Measurements from ENCODE around the gene POLR2A. TPM values are rescaled to one million over a fixed set of nuclear protein-coding genes. Genes with fewer than 3 reads are reported as not detected.
"Not testable (repeated sequence)": the region's sequence is repeated elsewhere in the genome, so short reads cannot be mapped to it uniquely, and the experiment has no call there.

The POLR2A gene
- total RNA-seq, 2 experiments from 2014 or later, result 195 to 198 TPM

DNA sequence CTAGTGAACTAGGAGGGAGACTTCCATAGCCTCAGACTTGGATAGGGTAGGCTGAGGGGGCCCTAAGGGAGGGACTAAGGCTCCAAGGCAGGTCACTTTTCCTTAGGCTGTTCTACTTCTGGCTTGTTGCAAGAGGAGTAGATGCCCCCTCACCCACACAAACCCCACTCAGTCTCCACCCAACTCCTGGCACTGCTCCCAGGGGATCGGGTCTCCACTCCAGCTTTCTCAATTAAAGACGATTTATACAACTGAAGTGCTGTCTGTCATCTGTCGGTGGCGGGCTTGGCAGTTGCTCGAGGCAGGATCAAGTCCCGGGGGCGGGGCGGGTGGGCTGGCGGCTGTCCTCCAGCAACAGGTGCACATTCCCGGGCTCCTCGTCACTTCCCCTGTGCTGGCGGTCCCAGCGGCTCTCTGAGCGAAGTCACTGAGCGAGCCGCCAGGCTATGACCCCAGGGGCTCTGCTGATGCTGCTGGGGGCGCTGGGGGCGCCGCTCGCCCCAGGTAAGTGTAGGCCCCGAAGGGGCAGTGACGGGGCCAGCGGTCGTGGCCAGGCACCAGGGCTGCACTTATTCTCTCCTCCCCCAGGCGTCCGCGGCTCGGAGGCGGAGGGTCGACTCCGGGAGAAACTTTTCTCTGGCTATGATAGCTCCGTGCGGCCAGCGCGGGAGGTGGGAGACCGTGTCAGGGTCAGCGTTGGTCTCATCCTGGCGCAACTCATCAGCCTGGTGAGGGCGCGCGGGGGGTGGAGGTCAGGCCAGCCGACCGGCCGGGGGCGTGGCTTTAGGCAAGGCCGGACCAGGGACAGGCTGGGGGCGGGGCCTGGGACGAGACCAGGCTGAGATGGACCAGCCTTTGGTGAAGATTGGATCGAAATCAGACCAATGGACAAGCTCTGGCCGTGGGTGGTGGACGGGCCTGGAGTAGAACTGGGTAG is 39.2 kb upstream of the POLR2A start, which contains the start of gene CHRNB1:
Gene CHRNB1, plus strand, starts transcription at position 380 of the 937 bp plus-strand sequence. Its CDS starts 67 bp downstream, at position 447.
- ChIA-PET CTCF (interaction anchor here (0.6 to 2.0 kb wide), 6 partner anchors 9 to 140 kb away, joined by 3 to 8 read pairs (median 3); no protein-coding TSS in a partner anchor), POLR2A (no interaction called here)

DNA sequence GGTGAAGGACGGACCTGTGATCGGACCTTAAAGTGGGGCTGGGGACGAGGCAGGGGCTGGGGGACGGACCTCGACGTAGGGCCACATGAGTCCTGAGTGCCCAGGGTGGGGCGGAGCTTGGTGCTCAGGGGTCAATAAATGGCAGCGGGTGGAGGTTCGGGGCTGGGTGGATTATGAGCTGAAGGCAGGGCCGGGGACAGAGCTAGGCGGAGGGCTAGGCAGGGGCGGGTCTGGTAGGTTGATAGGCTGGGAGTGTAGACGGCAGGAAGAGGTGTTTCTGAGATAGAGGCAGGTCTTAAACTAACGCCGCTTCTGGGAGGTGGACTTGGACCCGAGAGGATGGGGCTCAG is 38.6 kb upstream of the POLR2A start:
- CTCF ChIA-PET, result interaction anchor here (0.6 to 2.0 kb wide), 5 partner anchors 9 to 141 kb away, joined by 3 to 8 read pairs (median 3); no protein-coding TSS in a partner anchor
- POLR2A ChIA-PET, result no interaction called here

DNA sequence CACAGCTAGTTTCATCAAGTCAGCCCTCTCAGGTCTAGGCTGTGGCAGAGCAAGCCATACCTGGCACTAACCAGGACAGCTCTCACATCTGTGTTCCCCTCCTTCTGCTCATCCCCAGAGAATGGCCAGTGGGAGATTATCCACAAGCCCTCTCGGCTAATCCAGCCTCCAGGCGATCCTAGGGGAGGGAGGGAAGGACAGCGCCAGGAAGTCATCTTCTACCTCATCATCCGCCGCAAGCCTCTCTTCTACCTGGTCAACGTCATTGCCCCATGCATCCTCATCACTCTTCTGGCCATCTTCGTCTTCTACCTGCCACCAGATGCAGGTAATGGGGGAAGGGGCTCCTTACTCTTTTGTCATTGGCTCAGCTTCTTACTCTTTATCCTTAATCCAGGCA is 35.7 kb upstream of the POLR2A start:
- ChIA-PET POLR2A (interaction anchor here (1.2 kb wide), 1 partner anchor 28 kb away, joined by 4 read pairs; no protein-coding TSS in a partner anchor), CTCF (no interaction called here)

DNA sequence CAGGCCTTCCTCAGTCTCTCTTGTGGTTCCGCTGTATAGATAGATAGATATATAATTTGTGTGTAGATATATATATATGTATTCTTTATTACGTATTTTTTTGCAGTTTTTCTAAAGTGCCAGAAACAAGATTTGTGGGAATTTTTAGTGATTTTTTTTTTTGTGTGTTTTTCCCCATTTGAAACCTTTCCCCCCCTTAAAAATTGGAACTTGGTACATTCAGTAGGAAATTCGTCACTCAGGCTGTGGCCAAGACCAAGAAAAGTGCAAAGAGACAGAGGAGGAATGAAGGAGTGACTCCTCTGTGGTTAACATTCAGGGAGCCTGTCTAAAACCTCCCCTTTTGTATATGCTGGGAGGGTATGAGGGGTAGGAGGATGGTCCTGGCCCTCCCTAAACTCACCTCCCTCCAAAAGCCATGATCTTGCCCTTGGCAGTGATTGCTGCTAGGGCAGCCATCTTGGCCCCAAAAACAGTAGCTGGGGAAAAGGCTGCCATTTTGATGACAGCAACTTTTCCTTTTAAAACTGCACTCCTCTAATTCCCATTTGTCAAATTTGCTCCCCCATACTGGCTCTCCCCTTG is 24.1 kb upstream of the POLR2A start:
- POLR2A ChIA-PET, result interaction anchor here (0.6 kb wide), 1 partner anchor 198 kb away, joined by 3 read pairs; no protein-coding TSS in a partner anchor
- CTCF ChIA-PET, result interaction anchor here (0.7 kb wide), 1 partner anchor 778 kb away, joined by 3 read pairs; no protein-coding TSS in a partner anchor

DNA sequence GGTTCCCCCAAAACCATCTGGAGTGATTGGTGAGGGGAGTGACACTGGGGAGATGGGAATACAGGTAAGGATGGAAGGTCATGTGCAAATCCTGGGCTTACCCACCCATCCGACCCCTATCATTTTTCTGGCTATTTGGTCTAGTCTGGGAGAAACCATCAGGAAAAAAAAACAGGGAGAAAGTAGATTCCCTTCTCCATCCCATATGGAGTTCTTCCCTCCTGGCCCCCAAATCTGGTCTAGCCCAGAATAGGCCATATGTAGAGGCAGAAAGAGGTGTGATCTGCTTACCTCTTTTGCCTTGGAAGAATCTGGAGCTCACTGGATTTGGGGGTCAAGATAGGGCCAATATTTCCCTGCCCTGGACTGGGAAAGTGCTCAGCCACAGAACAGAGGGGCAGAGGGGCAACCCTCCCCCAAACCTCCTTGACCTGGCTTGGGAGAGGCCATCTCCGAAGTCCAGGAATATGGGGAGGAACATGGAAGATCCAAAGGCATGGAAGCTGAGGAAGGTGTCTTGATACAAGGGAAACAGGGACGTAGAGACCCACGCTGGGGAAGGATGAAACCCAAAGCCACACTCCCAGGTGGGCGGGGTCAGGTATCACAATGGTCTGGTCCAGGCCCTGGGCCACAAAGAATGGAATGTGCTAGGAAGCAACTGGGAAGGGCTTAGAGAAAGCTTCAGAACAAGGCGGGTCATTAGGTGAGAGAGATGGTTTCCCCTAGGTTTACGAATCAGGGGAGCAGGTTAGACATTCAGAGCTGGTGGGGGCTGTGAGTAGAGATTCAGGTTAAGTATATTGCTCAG is 23.1 kb upstream of the POLR2A start:
- ChIA-PET POLR2A (no interaction called here), CTCF (interaction anchor here (0.6 kb wide), 1 partner anchor 35 kb away, joined by 3 read pairs; no protein-coding TSS in a partner anchor)

DNA sequence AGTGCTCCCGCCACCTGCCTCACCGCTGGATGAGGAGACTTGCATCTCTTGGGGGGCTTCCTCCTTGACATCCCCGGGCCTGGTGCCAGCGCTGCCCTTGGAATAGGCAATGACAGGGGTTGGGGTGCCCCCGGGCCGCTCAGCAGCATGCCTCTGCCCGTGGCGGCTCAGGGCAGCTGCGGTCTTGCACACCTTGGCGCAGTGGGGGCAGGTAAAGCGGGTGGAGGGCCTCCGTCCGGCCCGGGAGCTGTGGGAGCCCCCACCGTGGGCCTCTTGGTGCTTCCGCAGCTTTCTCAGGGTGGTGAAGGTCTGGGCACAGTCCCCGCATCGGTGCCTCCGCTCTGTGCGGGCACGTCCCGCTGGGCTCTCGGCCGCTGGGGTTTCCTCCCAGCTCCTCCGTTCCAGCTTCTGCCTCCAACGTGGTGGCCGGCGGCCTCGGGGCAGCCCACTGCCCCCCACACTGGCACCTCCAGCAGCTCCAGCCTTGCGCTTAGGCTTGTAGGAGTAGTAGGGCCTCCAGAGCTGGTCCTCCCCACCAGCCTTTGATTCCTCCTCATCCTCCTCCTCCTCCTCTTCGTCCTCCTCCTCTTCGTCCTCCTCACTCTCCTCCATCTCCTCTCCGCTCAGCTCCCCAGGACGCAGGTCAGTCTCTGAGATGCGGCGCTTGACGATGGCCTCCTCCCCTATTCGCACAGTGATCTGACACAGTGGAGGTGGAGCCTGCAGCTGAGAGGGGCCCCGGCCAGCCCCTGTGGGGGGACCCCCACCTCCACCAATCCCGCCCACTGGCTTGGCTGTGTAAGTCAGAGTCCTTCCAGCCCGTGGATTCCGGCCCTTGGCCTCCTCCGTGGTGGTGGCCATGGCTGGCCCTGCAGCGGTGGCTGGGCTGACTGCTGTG is 21.4 kb upstream of the POLR2A start:
- ChIA-PET CTCF (interaction anchor here (1.1 kb wide), 1 partner anchor 17 kb away, joined by 3 read pairs; the partner anchor contains the start of gene ZBTB4), POLR2A (interaction anchor here (0.9 kb wide), 1 partner anchor 24 kb away, joined by 3 read pairs; no protein-coding TSS in a partner anchor)

DNA sequence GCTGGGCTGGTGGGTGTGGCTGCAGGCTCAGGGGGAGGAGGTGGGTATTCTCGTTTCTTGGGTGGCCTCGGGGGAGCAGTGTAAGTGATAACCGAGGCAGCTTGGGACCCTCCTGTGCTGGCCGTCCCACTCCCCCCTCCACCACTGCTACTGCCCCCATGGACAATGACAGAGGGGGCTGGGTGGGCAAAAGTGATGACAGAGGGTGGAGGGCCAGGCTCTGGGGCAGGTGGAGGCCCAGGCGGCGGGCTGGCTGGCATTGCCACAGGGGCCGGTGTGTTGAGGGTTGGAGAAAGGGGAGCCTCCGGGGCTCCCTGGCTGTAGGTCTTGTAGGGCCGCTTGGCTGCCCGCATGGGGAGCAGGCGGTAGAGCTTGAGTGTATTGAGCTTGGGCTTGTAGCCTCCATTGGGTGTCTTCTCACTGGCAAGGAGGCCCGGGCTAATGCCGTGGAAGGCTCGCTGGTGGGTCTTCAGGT is 20.8 kb upstream of the POLR2A start:
- ChIA-PET POLR2A (no interaction called here), CTCF (no interaction called here)

DNA sequence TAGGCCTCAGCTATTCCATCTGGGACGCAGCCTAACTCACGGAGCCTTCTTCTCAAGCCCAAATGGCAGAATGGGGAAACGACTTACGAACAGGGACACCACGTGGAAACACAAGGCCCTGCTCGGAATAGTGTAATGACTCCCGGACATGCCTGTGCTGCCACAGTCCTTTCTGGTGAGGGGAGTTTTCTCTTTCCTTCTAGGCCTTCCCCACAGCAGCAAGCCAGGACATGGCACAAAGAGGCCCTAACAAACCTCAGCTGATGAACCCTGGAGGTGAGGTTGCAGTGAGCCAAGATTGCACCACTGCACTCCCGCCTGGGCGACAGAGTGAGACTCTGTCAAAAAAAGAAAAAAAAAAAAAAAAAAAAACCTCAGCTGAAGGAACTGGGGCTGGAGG is 20.1 kb upstream of the POLR2A start:
- POLR2A ChIA-PET, result interaction anchor here (0.6 kb wide), 2 partner anchors 98 to 409 kb away, joined by 4 to 5 read pairs; no protein-coding TSS in a partner anchor
- CTCF ChIA-PET, result no interaction called here

DNA sequence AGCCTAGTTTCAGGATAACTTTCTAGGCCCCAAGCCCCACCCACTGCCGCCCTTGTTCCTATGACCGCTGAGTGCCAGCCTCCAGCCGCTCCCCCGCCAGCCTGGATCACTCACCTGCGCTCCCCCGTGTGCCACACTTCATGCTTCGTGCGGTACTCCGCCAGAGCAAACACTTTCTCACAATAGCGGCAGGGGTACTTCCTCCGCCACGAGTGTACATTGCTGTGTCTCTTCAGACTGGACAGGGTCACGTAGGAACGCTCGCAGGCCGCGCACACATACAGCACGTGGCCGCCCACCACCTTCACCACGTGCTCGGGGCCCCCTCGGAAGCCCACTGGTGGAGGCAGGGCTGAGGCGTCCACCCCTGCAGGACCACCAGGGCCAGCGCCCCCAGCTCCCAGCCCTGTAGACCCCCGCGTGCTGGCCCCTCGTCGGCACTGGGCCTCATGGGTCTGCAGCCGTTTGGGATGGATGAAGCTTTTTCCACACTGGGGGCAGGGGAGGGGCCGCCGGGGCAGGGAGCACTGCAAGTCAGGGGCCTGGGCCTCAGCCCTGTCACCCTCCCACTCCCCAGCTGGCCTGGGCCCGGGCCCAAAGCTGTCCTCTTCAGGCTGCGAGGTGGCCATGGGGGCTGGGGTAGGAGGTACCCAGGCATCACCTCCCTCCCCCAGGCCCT is 18.4 kb upstream of the POLR2A start:
- CTCF ChIA-PET, result no interaction called here
- POLR2A ChIA-PET, result no interaction called here

DNA sequence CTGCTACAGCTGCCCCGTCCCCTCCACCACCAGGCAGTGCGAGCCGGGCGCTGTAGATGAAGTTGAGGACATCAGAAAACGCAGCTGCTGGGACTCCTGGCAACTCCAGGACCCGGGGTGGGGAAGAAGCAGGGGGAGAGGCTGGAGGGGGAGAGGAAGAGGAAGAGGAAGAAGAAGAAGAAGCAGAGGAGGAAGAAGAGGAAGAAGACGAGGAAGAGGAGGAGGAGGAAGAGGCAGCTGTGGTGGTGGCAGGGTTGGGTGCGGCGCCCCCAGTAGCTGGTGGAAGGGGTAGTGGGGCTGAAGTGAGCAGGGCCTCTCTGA is 17.9 kb upstream of the POLR2A start:
- ChIA-PET CTCF (interaction anchor here (1.3 kb wide), 1 partner anchor 10 kb away, joined by 4 read pairs; no protein-coding TSS in a partner anchor), POLR2A (no interaction called here)

DNA sequence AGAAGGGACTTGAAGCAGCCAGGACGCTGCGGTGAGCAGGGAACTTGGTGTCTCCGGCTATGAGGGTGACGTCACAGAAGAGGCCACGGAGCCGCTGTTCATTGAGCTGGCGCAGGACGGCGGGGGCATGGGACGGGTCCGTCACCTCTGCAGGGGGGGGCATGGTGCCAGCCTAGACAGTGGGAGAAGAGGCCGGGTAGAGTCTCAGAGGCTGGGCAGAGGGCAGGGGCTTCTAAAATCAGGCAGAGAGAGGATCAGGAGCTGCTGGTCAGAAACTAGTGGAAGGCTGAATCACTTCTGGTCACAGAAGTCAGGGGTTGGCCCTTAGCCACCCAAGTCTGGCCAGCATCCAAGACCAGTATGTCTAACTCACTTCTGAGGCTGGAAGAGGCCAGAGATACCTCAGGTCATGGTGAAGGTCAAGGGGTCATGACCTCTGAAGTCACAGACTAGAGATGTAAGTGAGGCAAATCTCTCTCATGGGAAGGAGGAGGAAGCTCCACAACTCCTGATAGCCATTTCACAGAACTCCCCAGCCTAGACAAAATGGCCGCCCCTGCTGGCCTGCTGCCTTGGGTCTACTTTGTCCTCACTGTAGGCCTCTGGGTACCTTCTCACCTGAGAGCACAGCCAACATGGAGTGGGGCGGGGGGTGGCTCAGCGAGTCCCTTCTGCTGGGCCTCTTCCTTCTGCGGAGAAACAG is 17.4 kb upstream of the POLR2A start:
- POLR2A ChIA-PET, result no interaction called here
- CTCF ChIA-PET, result interaction anchor here (1.3 kb wide), 1 partner anchor 9 kb away, joined by 4 read pairs; no protein-coding TSS in a partner anchor

DNA sequence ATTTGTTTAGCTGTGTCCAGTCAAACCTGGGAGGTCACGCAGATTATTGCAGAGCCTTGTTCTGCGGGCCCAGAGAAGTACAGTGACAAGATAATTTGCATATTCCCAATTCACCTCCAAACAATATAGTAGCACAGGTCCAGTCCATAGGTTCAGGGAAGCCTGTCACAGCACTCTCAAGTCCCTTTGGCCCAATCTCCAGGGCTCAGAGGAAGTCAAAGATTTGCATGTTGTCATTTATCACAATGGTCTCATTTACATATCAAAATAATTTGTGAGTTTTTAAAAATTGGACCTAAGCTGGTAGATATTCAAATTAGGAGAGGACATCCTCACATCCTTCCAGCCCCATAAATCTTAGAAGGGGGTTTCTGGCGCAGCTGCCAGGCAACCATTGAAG is 16.7 kb upstream of the POLR2A start:
- ChIA-PET POLR2A (no interaction called here), CTCF (interaction anchor here (0.5 to 1.3 kb wide), 3 partner anchors 9 to 31 kb away, joined by 3 to 4 read pairs (median 3); no protein-coding TSS in a partner anchor)

DNA sequence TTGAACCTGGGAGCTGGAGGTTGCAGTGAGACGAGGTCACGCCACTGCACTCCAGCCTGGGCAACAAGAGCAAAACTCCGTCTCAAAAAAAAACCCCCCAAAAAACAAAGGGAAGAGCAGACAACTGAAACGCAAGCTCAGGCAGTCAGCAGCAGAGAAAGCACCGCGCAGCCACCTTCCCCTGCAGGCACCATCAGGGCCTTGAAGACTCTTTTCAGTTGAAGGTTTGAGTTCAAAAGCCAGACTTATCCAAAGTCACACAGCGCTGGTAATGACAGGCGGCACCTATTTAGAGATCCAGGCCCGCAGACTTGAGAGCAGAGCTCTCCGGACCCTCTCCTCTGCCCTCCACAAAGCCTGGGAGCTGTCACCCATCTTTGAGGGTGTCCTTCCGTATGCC is 15.9 kb upstream of the POLR2A start:
- CTCF ChIA-PET, result interaction anchor here (1.2 kb wide), 1 partner anchor 31 kb away, joined by 3 read pairs; no protein-coding TSS in a partner anchor
- POLR2A ChIA-PET, result no interaction called here

DNA sequence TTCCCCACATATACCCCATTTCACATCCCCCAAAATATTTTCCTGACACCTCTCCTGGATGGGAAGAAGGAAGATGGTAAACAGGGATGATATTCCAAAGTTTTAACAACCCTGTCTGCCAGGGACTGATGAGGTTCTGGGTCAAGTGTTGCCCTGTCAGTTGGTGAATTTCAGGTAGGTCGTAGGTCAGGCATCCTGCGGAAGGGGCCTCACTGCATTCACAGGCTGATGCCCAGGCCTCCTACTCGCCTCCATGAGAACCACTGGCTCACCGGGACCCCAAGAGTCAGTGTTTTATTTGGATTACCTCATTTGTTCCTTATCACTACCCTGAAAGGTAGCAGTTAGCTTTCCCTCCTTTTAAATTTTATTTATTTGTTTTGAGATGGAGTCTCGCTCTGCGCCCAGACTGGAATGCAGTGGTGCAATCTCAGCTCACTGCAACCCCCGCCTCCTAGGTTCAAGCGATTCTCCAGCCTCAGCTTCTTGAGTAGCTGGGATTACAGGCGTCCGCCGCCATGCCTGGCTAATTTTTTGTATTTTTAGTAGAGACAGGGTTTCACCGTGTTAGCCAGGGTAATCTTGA is 15.3 kb upstream of the POLR2A start:
- POLR2A ChIA-PET, result no interaction called here
- CTCF ChIA-PET, result no interaction called here

DNA sequence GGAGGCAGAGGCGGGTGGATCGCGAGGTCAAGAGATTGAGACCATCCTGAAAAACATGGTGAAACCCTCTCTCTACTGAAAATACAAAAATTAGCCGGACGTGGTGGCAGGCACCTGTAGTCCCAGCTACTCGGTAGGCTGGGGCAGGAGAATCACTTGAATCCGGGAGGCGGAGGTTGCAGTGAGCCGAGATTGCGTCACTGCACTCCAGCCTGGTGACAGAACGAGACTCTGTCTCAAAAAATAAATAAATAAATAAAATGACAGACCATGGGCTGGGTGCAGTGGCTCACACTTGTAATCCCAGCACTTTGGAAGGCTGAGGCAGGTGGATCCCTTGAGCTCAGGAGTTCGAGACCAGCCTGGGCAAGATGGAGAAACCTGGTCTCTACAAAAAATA is 14.3 kb upstream of the POLR2A start:
- CTCF ChIA-PET, POLR2A ChIA-PET: not testable (repeated sequence)

DNA sequence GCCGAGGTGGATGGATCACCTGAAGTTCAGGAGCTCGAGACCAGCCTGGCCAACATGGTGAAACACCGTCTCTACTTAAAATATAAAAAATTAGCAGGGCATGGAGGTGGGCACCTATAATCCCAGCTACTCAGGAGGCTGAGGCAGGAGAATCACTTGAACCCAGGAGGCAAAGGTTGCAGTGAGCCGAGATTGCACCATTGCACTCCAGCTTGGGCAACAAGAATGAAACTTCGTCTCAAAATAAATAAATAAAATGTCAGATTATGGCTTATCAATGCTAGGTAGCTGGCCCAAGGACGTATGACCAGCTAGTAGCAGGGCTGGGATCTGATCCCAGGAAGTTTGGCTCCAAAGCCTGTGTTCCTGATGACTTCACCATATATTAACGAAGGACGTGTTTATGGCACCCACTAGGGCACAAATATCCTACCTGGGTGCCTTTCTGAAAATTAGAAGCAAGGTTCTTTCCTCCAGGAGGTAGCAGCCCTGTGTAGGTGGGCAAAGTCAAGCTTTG is 13.7 kb upstream of the POLR2A start:
- POLR2A ChIA-PET, result interaction anchor here (0.5 kb wide), 1 partner anchor 447 kb away, joined by 4 read pairs; no protein-coding TSS in a partner anchor
- CTCF ChIA-PET, result not testable (repeated sequence)

DNA sequence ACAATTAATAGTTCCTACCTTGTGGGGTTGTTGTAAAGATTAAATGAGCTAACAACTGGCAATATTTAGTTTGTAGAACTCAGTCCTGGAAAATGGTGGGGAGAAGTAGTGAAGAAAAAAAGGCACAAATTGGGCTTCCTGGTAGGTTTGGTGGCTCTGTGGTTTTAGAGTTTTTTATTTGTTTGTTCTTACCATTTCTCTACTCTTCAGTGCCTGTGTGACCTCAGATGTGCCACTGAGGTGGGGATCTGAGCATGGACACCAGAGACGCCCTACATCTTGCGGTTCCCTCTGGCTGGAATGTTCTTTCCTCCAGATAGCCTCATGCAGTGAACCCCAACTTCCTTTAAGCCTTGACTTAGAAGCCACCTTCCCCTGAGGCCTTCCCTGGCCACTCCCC is 12.4 kb upstream of the POLR2A start:
- ChIA-PET CTCF (interaction anchor here (1.2 kb wide), 1 partner anchor 17 kb away, joined by 3 read pairs; no protein-coding TSS in a partner anchor), POLR2A (no interaction called here)
